Uterus (tissue), 2 donors: Measurements from ENCODE around the gene CENPX.

ENCODE experiments used
- CTCF ChIP-seq, 4 experiments: fragments of 200-600 bp in 2 of 4; fragments of 450-650 bp in 2 of 4; sonication (generic) in 2 of 4; IDR thresholded peaks; one replicate each; pipeline ENCODE4 v1.5.1; 2016 to 2019; ENCODE audit warnings: antibody characterized with exemption in 4 of 4, mild to moderate bottlenecking in 2 of 4, moderate library complexity in 1 of 4
- POLR2A ChIP-seq, 2 donors: fragments of 450-650 bp; IDR thresholded peaks; one replicate each; pipeline ENCODE4 v1.6.1; 2016; ENCODE audit warnings: antibody characterized with exemption in 2 of 2, mild to moderate bottlenecking in 1 of 2, moderate library complexity in 1 of 2

GRCh38 chr17:82010575-82011525 lies 11.8 kb downstream of the CENPX start:
- no peak for TF ChIP-seq CTCF (IDR thresholded peaks at IDR 0.05)
- TF ChIP-seq POLR2A (IDR thresholded peaks at IDR 0.05) = no peak
